HepG2 (cell line): ENCODE results near the gene MSI2. TPM values are rescaled to one million over a fixed set of nuclear protein-coding genes. Genes with fewer than 3 reads are reported as not detected.
A peak's percentile ranks its signal among the peaks of the same experiment; 100 is the strongest.

ENCODE experiments used
- FOXA1 ChIP-seq, 2 experiments: fragments of 450-650 bp in 1 of 2; sonication (generic) in 1 of 2; formaldehyde crosslinking in 1 of 2; IDR thresholded peaks; 2 replicates each; pipeline versions ENCODE4 v1.4.0 to v1.6.1; 2016 to 2020; ENCODE audit warnings: missing genetic modification reagents in 1 of 2
- MZF1 ChIP-seq: sonication (generic); formaldehyde crosslinking; IDR thresholded peaks from 2 replicates; pipeline ENCODE4 v1.8.1; 2023; ENCODE audit warnings: mild to moderate bottlenecking, missing genetic modification reagents, borderline replicate concordance
- PRMT3 ChIP-seq: sonication (generic); formaldehyde crosslinking; IDR thresholded peaks from 2 replicates; pipeline ENCODE4 v1.8.1; 2022; ENCODE audit warnings: low read depth, mild to moderate bottlenecking, moderate library complexity, missing genetic modification reagents, borderline replicate concordance
- SRSF1 ChIP-seq: fragments of 200-400 bp; formaldehyde crosslinking; optimal IDR thresholded peaks from 2 replicates; pipeline ENCODE3; 2017; ENCODE audit warnings: mild to moderate bottlenecking, low read depth, low read length, moderate library complexity
- ZFYVE20 ChIP-seq: sonication (generic); formaldehyde crosslinking; IDR thresholded peaks from 2 replicates; pipeline ENCODE4 v1.8.0; 2023; ENCODE audit warnings: low read depth, mild to moderate bottlenecking, moderate library complexity, missing genetic modification reagents, borderline replicate concordance
- ZNF142 ChIP-seq: sonication (generic); formaldehyde crosslinking; IDR thresholded peaks from 2 replicates; pipeline ENCODE4 v1.4.0; 2020; ENCODE audit warnings: missing genetic modification reagents
- ZNF34 ChIP-seq: sonication (generic); formaldehyde crosslinking; IDR thresholded peaks from 2 replicates; pipeline ENCODE4 v1.4.0; 2020; ENCODE audit warnings: mild to moderate bottlenecking, missing genetic modification reagents, borderline replicate concordance
- ZNF646 ChIP-seq: sonication (generic); formaldehyde crosslinking; IDR thresholded peaks from 2 replicates; pipeline ENCODE4 v1.9.0; 2021; ENCODE audit warnings: mild to moderate bottlenecking, missing genetic modification reagents
- polyA plus RNA-seq, 8 experiments: library from polyadenylated mRNA; depleted of rRNA in 3 of 8; stranded (reverse) in 7 of 8; unstranded in 1 of 8; fragments of >200 nt; fragmentation: Illumina TruSeq in 4 of 8; extraction: Trizol in 4 of 8; gene quantifications; 2 replicates each; pipeline versions ENCODE4 v1.2.1 to v1.2.3, GENCODE V29; 2011 to 2016; ENCODE audit warnings: low read depth in 4 of 8, missing spikeins in 1 of 8, mixed read lengths in 1 of 8; ENCODE audit not compliant: insufficient read depth in 1 of 8
- total RNA-seq, 5 experiments: library from RNA; depleted of rRNA; stranded (reverse); fragments of >200 nt; fragmentation: Illumina TruSeq; extraction: Trizol; gene quantifications; 2 replicates each; pipeline ENCODE4 v1.2.3, GENCODE V29; 2016; ENCODE audit warnings: low read depth in 1 of 5
- TF ChIP-seq, protein P1 (sequence below): sonication (generic); formaldehyde crosslinking; IDR thresholded peaks from 2 replicates; pipeline ENCODE4 v1.4.0; 2020; ENCODE audit warnings: missing genetic modification reagents, borderline replicate concordance

The MSI2 gene
- total and polyA plus RNA-seq, 2 of the 13 experiments (the other 11 are each of a cell fraction or from before 2014, with no cell fraction given) = 77.5 to 78.4 TPM

- TF ChIP-seq ZNF646 (CRISPR knock-in tag) = peak; percentile 49; the same call in 1 of the 2 replicates
- TF ChIP-seq, protein P1, sequence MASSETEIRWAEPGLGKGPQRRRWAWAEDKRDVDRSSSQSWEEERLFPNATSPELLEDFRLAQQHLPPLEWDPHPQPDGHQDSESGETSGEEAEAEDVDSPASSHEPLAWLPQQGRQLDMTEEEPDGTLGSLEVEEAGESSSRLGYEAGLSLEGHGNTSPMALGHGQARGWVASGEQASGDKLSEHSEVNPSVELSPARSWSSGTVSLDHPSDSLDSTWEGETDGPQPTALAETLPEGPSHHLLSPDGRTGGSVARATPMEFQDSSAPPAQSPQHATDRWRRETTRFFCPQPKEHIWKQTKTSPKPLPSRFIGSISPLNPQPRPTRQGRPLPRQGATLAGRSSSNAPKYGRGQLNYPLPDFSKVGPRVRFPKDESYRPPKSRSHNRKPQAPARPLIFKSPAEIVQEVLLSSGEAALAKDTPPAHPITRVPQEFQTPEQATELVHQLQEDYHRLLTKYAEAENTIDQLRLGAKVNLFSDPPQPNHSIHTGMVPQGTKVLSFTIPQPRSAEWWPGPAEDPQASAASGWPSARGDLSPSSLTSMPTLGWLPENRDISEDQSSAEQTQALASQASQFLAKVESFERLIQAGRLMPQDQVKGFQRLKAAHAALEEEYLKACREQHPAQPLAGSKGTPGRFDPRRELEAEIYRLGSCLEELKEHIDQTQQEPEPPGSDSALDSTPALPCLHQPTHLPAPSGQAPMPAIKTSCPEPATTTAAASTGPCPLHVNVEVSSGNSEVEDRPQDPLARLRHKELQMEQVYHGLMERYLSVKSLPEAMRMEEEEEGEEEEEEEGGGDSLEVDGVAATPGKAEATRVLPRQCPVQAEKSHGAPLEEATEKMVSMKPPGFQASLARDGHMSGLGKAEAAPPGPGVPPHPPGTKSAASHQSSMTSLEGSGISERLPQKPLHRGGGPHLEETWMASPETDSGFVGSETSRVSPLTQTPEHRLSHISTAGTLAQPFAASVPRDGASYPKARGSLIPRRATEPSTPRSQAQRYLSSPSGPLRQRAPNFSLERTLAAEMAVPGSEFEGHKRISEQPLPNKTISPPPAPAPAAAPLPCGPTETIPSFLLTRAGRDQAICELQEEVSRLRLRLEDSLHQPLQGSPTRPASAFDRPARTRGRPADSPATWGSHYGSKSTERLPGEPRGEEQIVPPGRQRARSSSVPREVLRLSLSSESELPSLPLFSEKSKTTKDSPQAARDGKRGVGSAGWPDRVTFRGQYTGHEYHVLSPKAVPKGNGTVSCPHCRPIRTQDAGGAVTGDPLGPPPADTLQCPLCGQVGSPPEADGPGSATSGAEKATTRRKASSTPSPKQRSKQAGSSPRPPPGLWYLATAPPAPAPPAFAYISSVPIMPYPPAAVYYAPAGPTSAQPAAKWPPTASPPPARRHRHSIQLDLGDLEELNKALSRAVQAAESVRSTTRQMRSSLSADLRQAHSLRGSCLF (CRISPR knock-in tag) = no peak
- no peak; the same call in 1 of the 2 replicates for TF ChIP-seq ZNF34 (CRISPR knock-in tag)
- no peak for TF ChIP-seq PRMT3 (CRISPR knock-in tag)
- no peak for TF ChIP-seq MZF1 (CRISPR knock-in tag)
- TF ChIP-seq SRSF1 = no peak
- TF ChIP-seq FOXA1 (IDR thresholded peaks at IDR 0.05) = peak; percentile 94
- TF ChIP-seq FOXA1 (CRISPR knock-in tag; IDR thresholded peaks at IDR 0.05) = peak; percentile 100
- TF ChIP-seq ZFYVE20 (CRISPR knock-in tag) = no peak
- TF ChIP-seq ZNF142 (CRISPR knock-in tag) = no peak
Observed at GRCh38 chr17:57413848-57414651, 157.7 kb downstream of the MSI2 start (continued).
